HG03175 (cell line): ENCODE data around the gene ARAF.

Experiments
- ATAC-seq: cut with Tn5 transposase; IDR thresholded peaks from one replicate; pipeline ENCODE4 v1.9.1; 2021; ENCODE audit warnings: mild to moderate bottlenecking, moderate library complexity; ENCODE audit not compliant: unreplicated experiment

ARAF gene

DNA sequence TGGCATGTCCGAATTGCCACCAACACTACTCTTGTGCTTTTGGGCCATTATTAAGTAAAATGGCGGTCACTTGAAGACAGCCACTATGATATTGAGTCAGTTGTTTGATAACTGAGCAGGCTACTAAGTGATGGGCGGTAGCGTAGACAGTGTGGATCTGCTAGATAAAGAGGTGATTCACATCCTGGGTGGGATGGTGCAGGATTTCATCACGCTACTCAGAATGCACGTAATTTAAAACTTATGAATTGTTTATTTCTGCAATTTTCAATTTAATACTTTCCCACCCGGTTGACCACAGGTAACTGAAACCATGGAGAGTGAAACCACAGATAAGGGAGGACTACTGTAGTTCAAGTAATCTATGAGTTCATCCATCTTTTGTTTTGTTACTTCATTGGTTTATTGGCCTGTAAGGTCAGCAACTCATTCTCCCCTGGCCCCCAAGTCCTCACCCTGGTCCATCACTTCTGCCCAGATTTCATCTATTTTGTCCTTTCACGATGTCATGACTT lies 2.9 kb downstream of the ARAF start:
- ATAC-seq: no peak

GRCh38 chrX:47564438-47565085 lies 3.6 kb downstream of the ARAF start:
- no peak for ATAC-seq

- ATAC-seq: no peak
Observed at GRCh38 chrX:47566841-47567240, 5.8 kb downstream of the ARAF start.

GRCh38 chrX:47568656-47569295 lies 7.8 kb downstream of the ARAF start:
- ATAC-seq: no peak

DNA sequence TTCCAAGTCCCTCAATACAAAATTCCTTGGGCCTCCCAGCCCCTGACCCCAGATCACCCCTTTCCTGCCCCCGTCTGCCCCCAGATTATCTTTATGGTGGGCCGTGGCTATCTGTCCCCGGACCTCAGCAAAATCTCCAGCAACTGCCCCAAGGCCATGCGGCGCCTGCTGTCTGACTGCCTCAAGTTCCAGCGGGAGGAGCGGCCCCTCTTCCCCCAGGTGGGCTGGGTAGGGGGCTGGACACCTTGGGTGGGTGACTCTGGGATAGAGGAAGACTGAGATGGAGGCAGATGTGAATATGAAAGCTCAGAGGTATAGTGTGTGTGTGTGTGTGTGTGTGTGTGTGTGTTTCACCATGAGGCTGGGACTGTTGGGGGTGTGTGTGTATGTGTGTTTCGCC lies 9.8 kb downstream of the ARAF start:
- ATAC-seq: no peak

GRCh38 chrX:47571215-47571614 lies 10.2 kb downstream of the ARAF start:
- no peak for ATAC-seq

DNA sequence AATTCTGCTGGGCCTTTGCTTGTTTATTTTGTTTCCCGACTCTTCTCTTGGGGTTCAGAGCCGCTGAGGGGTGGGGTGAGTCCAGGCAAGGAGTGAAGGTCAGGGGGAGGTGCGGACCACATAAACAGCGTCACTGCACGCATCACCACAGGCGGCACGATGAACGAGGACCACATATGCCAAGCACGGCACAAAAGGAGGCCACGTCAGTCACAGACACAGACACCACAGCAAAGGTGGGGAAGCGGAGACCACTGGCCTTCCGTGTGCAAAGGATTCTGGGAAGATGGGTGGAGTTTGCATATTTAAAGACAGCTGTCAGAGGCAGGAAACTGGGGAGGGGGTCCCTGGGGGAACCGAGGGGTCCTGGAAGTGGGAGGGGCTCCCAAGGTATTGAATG lies 10.9 kb downstream of the ARAF start:
- no peak for ATAC-seq

GRCh38 chrX:47572773-47573340 lies 11.9 kb downstream of the ARAF start:
- no peak for ATAC-seq

DNA sequence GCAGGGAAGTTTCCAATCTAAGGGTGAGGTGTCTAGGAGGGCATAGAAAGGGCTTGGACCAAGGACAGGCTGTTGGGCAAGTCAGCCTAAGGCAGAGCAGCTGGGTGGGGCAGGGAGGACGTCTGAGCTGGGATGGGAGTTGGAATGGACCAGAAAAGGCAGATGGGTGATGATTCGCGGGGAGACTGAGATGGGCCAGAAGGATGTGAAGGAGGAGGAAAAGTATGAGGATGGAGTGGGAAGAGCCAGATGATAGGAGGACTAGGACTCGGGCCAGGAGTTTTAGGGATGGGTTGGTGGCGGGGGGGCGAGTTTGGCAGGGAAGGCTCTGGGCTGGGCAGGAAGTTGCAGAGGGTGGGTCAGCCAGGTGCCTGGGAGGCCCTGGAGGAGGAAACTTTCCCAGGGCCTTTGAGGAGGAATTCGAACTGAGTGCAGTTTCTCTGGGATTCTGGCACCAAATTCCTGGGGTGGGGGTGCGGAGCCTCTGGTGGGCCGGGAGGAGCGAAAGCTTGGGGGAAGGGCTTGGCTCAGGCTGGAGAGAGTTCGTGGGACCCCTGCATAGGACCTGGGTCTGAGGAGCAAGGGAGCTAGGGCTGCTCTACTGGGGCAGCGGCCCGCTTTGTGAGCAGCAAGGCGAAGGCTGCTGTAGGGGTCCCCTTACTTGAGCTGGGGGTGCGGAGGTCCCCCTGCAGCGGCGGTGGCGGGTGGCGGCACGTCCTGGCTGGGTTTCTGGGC lies 12.5 kb downstream of the ARAF start:
- ATAC-seq: no peak

- ATAC-seq: no peak
Observed at GRCh38 chrX:47574076-47574546, 13.1 kb downstream of the ARAF start.

- no peak for ATAC-seq
Observed at GRCh38 chrX:47574547-47575301, 13.7 kb downstream of the ARAF start.

- no peak for ATAC-seq
Observed at GRCh38 chrX:47576021-47576898, 15.3 kb downstream of the ARAF start.

- no peak for ATAC-seq
Observed at GRCh38 chrX:47577424-47577823, 16.4 kb downstream of the ARAF start.

- no peak for ATAC-seq
Observed at GRCh38 chrX:47577901-47578300, 16.9 kb downstream of the ARAF start.

- ATAC-seq: no peak
Observed at GRCh38 chrX:47578692-47579091, 17.7 kb downstream of the ARAF start.

DNA sequence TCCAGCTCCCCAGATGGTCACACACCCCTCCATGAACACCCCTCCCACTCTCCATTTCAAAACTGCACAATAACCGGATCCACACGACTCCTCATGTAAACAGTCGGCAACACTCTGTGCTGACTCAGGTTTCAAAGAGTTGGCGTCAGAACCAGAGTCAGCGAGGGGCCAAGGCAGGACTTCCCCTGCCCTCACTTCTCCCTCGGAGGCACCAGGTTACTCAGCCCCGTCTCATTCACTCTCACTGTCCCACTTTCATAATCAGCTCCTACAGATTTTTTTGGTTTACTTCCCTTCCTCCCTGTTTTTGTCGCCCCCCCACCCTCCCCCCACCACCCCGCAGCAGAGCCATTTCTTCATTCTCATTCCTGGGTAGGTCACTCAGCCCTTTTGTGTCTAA lies 18.5 kb downstream of the ARAF start:
- ATAC-seq: no peak

- peak; percentile 94 for ATAC-seq
Observed at GRCh38 chrX:47581731-47582647, 21.0 kb downstream of the ARAF start, which contains the start of gene TIMP1. TIMP1 (plus strand) TSS chrX:47582436; CDS start chrX:47583416, 980 bp downstream.

DNA sequence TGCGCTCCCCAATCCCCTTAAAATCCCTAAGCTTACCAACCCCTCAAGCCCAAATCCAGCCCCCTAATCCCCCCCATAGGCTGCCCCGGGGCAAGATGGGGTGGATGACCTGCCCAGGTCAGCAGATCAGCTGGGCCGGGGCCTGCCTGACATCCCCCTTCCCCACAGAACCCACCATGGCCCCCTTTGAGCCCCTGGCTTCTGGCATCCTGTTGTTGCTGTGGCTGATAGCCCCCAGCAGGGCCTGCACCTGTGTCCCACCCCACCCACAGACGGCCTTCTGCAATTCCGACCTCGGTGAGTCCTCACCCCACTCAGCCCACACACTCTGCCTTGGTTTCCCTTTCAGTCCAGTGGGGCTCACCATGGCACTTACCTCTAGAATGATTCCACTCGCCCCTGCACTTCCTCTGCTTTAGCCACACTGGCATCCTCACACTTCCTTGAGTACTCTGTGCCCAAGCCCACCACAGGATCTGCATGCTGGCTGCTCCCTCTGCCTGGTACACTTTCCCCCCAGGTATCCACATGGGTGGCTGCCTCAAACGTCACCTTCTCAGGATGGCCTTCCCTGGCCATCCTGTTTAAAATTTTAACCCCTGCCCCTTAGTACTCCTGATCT lies 22.3 kb downstream of the ARAF start:
- no peak for ATAC-seq
